NCI-H345 (cell line): ENCODE results near the gene TRPV2.
A peak's percentile ranks its signal among the peaks of the same experiment; 100 is the strongest.

Experiments used
- DNase-seq: peaks from one replicate; lab custom pipeline; 2025; lab: John Stamatoyannopoulos, UW

The TRPV2 gene

DNA sequence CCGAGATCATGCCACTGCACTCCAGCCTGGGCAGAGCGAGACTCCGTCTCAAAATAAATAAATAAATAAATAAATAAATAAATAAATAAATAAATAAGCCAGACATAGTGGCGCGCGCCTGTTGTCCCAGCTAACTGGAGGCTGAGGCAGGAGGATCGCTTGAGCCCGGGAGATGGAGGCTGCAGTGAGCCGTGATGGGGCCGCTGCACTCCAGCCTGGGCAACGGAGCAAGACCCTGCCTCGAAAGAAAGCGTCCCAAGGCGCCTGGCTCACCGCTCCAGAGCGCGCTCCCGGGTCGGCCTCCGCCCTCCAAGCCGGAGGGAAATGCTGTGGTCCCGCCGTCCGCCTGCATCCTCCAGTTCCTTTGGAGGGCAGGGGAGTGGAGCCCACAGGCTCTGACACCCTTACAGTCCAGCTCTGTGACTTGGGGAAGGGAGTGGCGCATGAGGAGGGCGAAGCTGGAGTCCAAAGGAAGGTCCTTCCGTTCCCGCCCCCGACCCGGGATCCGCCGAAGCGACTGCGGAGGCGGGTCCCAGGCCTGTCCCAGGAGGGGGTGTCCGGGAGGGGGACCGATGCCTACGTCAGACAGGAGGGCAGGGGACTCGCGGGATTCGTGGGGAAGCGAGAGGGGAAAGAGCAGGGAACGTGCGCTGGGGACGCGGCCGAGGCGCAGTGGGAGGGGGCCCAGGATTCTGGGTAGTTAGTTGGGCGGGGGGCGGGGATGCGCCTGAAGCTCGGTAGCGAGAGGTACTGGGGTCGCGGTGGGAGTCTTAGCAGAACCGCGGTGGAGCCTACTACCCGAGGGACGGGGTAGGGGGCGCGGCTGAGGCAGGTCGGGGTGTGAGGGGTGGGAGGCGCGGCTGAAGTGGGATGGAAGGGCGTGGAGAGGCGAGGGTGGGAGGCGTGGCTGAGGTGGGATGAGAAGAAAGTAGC lies 8.4 kb upstream of the TRPV2 start:
- DNase-seq, result peak; percentile 70

DNA sequence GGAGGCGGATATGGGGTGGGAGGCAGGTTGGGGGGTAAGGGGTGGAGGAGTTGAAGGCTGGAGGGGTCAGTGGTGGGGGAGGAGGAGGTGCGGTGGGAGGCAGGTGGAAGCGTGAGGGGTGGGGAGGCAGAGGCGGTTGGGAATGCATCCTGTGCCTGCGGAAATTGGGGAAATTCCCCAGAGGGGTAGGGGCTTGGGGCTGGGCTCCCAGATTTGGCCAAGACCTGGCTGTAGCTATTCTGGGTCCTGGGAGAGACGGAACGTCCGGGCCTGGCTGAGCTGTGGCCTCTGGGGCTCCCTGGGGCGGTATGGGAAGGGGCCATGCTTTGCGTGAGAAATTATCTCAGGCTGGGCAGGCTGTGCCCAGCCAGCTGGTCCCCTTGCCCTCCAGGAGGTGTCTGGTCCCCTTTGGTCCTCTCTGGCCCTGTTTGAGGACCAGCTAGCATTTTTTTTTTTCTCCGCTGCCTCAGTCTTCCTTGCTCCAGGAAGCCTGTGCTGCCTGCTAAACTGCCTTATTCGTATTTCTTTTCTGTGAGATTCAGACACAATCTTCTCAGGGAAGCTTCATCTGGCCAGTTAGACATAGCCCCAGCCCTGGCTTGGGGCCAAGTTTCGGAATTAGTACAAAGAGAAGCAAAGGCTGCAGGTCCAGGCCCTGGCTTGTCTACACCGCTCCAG lies 7.3 kb upstream of the TRPV2 start:
- DNase-seq, result peak; percentile 57

GRCh38 chr17:16417399-16417798 lies 2.0 kb downstream of the TRPV2 start:
- DNase-seq, result no peak

DNA sequence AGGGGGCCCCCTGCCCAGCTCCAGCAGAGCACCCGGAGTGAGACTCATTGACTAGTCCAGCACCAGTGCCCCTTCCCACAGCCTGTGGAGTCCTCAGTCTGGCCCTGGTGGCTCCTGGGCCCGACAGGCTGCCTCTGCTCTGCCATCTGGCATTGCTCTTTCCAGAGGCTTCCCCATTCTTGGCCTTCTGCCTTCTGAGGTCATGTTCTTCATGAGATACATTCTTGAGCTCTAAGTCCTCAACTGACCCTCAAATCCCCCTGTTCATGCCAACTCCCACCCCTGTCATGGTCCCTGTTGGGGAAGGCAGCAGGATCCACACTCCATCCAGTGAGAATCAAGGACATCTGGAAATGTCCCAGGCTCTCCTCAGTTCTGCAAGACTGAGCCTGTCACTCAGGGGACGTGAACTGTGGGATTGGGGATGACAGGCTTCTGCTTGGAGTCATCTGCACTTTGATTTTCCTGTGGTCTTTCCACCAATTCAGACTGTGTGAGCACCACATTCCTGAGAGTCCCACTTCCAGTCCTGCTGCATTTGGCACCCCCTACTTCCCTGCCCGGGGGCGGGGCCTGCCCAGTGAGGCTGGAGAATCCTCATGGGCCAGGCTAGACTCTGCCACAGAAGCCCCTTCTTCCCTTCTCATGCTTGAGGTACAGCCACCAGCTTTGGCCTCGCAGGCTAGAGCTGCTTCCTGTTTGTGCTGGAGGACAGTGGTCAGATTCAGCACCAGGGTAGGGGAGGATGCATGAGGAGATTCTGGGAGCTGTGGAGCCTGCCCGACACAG lies 2.7 kb downstream of the TRPV2 start:
- no peak for DNase-seq

GRCh38 chr17:16418685-16419068 lies 3.3 kb downstream of the TRPV2 start:
- no peak for DNase-seq

GRCh38 chr17:16419074-16419928 lies 3.9 kb downstream of the TRPV2 start:
- peak; percentile 90 for DNase-seq

DNA sequence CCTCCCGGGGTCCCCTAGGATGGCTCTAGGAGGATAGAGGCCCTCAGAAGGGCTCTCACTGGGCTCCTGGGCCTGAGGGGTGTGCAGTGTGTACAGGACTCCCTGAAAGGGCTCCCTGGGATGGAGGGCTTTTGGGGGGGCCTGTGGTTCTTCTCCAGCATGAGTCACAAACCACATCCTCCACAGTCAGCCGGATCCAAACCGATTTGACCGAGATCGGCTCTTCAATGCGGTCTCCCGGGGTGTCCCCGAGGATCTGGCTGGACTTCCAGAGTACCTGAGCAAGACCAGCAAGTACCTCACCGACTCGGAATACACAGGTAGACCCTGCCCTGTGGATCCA lies 4.5 kb downstream of the TRPV2 start:
- no peak for DNase-seq

DNA sequence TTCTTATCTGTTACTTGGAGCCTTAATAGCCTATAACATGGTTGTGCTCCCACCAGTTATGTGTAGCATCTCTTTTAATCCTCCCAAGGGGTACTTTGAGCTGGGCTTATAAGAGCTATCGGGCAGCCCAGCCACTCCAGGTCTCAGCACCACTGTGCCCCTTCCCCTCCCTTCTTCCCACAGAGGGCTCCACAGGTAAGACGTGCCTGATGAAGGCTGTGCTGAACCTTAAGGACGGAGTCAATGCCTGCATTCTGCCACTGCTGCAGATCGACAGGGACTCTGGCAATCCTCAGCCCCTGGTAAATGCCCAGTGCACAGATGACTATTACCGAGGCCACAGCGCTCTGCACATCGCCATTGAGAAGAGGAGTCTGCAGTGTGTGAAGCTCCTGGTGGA lies 7.0 kb downstream of the TRPV2 start:
- DNase-seq, result no peak

DNA sequence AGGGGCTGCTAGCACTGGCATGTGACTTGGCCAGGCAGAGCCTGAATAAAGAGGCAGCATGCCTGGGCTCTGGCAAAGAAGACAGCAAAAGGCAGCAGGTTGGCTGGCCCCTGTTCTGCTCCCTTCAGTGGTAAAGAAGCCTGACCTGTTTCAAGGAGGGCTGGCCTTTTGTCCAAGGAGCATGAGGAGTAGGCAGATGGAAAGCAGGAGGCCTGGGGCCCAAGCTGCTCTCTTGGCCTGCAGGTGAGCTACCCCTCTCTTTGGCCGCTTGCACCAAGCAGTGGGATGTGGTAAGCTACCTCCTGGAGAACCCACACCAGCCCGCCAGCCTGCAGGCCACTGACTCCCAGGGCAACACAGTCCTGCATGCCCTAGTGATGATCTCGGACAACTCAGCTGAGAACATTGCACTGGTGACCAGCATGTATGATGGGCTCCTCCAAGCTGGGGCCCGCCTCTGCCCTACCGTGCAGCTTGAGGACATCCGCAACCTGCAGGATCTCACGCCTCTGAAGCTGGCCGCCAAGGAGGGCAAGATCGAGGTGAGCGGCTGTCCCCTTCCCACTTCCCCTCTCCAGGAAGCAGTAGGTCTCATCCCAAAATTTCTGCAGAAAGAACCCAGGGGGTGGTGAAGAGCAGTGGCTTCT lies 8.0 kb downstream of the TRPV2 start:
- no peak for DNase-seq

DNA sequence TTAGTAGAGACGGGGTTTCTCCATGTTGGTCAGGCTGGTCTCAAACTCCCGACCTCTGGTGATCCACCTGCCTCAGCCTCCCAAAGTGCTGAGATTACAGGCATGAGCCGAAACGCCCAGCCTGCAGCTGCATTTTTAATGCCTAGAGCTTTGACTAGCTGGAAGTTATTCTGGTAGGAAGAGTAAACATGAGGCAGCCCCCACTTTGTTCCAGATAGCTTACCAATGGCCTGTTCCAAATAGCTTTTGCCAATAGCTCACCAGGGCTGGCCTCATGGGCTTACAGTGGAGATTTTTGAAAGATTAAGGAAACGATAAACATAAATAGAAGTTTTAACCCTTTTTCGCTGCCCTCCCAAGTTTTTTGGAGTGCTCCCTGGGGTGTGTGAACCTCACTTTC lies 9.8 kb downstream of the TRPV2 start:
- DNase-seq, result no peak

DNA sequence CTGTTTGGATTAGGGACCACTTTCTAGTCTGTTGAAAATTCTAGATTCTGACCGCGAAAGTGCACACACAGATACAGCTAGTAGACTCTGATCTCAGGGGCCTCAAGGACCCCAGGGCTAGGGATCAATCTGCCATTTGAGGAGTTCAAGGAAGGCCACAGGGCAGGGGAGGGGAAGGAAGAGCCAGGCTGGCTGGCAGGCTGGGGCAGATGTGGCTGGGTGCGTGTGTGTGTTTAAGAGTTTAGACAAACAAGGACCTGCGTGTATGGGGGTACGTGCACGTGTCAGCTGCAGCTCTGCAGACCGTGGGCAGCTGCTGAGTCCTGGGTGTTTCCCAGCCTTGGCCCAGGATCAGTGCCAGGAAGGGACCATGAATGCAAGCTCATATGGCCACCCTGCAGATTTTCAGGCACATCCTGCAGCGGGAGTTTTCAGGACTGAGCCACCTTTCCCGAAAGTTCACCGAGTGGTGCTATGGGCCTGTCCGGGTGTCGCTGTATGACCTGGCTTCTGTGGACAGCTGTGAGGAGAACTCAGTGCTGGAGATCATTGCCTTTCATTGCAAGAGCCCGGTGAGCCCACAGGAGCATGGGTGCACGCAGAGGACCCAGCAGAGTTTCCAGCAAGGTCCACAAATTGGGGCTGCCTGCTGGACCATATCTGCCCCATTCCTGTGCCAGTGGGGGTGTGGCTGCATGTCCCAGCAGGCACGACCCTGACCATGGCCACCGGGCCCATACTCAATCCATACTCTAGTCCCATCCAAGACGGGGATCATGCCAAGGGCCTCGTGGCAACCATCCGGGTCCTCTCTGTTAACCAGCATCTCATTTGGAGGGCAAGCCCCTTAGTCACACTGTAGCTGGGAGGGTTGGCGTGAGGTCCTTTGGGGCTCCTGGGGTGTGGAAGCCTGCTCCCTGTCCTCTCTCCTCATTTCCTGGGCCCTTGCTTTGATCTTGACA lies 10.6 kb downstream of the TRPV2 start:
- no peak for DNase-seq

DNA sequence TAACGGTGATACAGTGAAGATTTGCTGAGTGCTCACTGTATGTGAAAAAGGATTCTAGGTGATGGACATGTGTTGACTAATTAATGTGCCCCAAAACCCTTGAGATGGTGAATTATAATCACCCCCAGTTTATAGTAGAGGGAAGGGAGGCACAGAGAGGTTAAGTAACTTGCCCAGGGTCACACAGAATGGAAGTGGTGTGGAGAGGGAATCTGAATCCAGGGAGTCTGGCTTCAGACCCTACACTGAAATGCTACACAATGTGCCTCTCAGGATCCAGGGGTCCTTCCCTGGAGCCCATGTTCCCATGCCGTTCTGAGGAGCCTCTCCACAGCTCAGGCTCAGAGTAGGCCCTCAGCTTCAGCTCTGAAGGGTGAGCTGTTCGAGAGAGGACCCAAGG lies 11.6 kb downstream of the TRPV2 start:
- DNase-seq, result no peak

DNA sequence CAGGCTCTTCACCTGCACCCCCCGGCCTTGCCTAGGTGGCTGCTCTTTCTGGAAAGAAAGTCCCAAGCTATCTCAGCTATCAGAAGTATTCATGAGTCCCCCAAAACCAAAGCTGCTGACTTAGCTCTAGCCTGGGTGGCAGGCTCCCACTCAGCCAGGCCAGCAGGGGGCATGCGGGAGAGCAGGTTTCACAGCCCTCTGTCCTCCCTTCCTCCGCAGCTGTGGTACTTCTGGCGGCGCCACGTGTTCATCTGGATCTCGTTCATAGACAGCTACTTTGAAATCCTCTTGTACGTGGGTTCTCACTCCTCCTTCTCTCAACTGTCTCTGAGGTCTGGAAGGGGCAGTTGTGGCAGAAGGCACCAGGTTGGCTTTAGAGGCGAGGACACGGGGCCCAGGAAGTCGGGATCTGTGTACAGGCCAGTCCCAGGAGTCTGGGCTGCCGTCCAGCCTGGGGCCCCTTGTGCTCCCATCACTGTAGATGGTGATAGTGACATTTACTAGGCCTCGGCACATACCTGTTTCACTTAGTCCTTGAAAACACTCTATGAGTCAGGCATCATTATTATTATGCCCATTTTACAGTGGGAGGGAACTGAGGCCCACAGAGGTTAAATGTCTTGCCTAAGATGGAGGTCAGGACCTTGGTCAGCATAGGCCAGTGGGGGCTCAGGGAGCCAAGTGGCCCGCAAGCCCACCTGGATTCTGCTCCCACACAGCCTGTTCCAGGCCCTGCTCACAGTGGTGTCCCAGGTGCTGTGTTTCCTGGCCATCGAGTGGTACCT lies 12.9 kb downstream of the TRPV2 start:
- no peak for DNase-seq

DNA sequence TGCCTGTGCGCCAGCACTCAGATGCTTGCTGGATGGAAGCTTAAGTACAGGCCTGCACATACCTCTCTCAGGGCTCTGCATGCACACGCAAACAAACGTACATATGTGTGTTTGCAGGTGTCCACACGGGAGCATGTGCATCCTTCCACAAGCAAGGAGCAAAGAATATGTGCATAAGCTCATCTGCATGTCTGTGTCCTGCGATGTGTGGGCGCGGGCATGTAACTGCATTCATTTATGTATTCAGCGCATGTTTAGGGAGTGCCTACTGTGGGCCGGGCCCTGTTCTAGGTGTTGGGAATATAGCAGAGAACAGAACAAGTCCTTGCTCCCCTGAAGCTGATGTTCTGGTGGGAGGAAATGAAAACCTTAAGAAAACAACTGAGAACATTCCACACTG lies 13.7 kb downstream of the TRPV2 start:
- DNase-seq, result no peak

DNA sequence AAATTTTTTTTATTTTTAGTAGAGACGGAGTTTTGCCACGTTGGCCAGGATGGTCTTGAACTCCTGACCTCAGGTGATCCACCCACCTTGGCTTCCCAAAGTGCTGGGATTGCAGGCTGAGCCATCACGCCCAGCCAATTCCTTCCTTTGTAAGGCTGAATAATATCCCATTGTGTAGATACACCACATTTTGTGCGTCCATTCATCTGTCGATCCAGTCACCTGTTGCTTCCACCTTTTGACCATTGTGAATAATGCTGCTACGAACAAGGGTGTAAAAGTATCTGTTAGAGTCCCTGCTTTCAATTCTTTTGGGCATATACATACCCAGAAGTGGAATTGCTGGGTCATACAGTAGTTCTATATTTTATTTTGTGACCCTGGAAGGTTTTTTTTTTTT lies 15.3 kb downstream of the TRPV2 start:
- no peak for DNase-seq

DNA sequence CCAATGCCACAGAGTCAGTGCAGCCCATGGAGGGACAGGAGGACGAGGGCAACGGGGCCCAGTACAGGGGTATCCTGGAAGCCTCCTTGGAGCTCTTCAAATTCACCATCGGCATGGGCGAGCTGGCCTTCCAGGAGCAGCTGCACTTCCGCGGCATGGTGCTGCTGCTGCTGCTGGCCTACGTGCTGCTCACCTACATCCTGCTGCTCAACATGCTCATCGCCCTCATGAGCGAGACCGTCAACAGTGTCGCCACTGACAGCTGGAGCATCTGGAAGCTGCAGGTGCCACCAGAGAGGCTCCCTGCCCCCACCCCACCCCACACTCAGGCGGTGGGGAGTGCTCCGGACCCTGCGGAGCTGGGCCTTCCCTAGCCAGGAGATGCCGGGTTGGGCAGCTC lies 16.6 kb downstream of the TRPV2 start:
- DNase-seq, result no peak

DNA sequence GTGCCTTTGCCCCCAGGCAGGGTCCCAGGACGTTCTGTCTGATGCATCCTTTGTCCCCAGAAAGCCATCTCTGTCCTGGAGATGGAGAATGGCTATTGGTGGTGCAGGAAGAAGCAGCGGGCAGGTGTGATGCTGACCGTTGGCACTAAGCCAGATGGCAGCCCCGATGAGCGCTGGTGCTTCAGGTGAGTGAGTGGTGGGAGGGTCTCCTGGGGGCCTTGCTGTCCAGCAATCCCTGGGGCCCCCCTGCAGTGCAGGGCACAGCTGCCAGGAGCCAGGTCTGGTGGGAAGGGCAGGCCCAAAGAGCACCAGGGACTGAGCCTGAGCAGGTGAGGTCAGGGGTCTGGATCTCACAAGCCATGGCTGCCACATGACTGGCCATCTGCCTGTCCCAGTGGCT lies 18.1 kb downstream of the TRPV2 start:
- DNase-seq, result no peak

GRCh38 chr17:16434662-16435061 lies 19.3 kb downstream of the TRPV2 start:
- DNase-seq, result no peak
